Lower leg skin (tissue), 4 donors: ENCODE measurements around the gene HPS5. TPM values are rescaled to one million over a fixed set of nuclear protein-coding genes. Genes with fewer than 3 reads are reported as not detected.

Experiments
- DNase-seq, 2 donors: peaks; one replicate each; pipeline ENCODE4 v3.0.0-alpha.2; 2019; ENCODE audit warnings: low spot score in 2 of 2
- H3K4me3 ChIP-seq: fragments of 200-600 bp; sonication (generic); 2 replicates; pipeline ENCODE4 v1.5.1; 2017; ENCODE audit warnings: mild to moderate bottlenecking, low read depth; ENCODE audit not compliant: poor library complexity, severe bottlenecking
- CTCF ChIP-seq, 3 donors: fragments of 450-650 bp; IDR thresholded peaks; one replicate each; pipeline ENCODE4 v1.5.1; 2016; ENCODE audit warnings: antibody characterized with exemption in 3 of 3, mild to moderate bottlenecking in 3 of 3, moderate library complexity in 2 of 3
- POLR2A ChIP-seq, 2 donors: fragments of 450-650 bp; IDR thresholded peaks; one replicate each; pipeline ENCODE4 v1.6.1; 2016 to 2017; ENCODE audit warnings: antibody characterized with exemption in 2 of 2, mild to moderate bottlenecking in 1 of 2, moderate library complexity in 1 of 2
- WGBS, 2 donors: methylation state at CpG; one replicate each; pipeline ENCODE4 v1.1.5; 2018; 5-methylcytosine and 5-hydroxymethylcytosine counted together
- intact Hi-C: fragments of 100-400 bp; cut with DNase I; formaldehyde crosslinking; loops from one replicate; pipeline ENCODE4 v1.15.0; 2023; ENCODE audit warnings: low total_unique reads
- total RNA-seq, 4 donors: library from RNA; depleted of rRNA; stranded (reverse); fragments of >200 nt; gene quantifications; one replicate each; pipeline ENCODE4 v1.1.0, GENCODE V29; 2016

HPS5 gene
- total RNA-seq, 4 donors from 2014 or later: 10.0 to 26.4 (median 20.4) TPM

- no peak for DNase-seq
- intact Hi-C loops: no loop called here
Measured at GRCh38 chr11:18347471-18348125, 25.7 kb upstream of the HPS5 start.

GRCh38 chr11:18332891-18333290, 11.0 kb upstream of the HPS5 start:
- no peak for DNase-seq
- no peak for TF ChIP-seq CTCF (IDR thresholded peaks at IDR 0.05)
- no peak for TF ChIP-seq POLR2A (IDR thresholded peaks at IDR 0.05)
- H3K4me3 ChIP-seq: no peak overlapping the region
- intact Hi-C loops: no loop called here
- WGBS, 2 donors: 89 to 92% methylated on average over 3 of the region's 3 CpGs

More at GRCh38 chr11:18347471-18348125, 25.7 kb upstream of the HPS5 start:
- WGBS, 2 donors: 71 to 72% methylated on average over 5 of the region's 5 CpGs
- H3K4me3 ChIP-seq: no peak overlapping the region
- TF ChIP-seq POLR2A (IDR thresholded peaks at IDR 0.05) (no peak), CTCF (IDR thresholded peaks at IDR 0.05) (no peak)

- 42 to 62% methylated on average over 1 of the region's 1 CpG for WGBS, 2 donors
- no peak for DNase-seq
- no peak overlapping the region for H3K4me3 ChIP-seq
- no peak for TF ChIP-seq POLR2A (IDR thresholded peaks at IDR 0.05)
- no peak for TF ChIP-seq CTCF (IDR thresholded peaks at IDR 0.05)
- intact Hi-C loops: no loop called here
Measured at GRCh38 chr11:18332302-18332701, 10.4 kb upstream of the HPS5 start.

- intact Hi-C loops: no loop called here
- TF ChIP-seq POLR2A (IDR thresholded peaks at IDR 0.05): no peak
- TF ChIP-seq CTCF (IDR thresholded peaks at IDR 0.05): no peak
- DNase-seq: no peak
- WGBS, 2 donors: 94 to 96% methylated on average over 6 of the region's 6 CpGs
- H3K4me3 ChIP-seq: no peak overlapping the region
Measured at GRCh38 chr11:18330921-18331320, 9.0 kb upstream of the HPS5 start.

GRCh38 chr11:18329196-18329870, 7.4 kb upstream of the HPS5 start:
- DNase-seq: no peak
- intact Hi-C loops: loop anchor here (10.0 kb wide), 1 partner anchor 65 kb away; the partner anchor contains the start of gene LDHA

More at GRCh38 chr11:18329196-18329870, 7.4 kb upstream of the HPS5 start:
- WGBS, 2 donors: 43% methylated on average over 5 of the region's 5 CpGs
- TF ChIP-seq POLR2A (IDR thresholded peaks at IDR 0.05) (no peak), CTCF (IDR thresholded peaks at IDR 0.05) (no peak)
- H3K4me3 ChIP-seq: no peak overlapping the region
